ENCODE measurements around the gene EMCN. TPM values are rescaled to one million over a fixed set of nuclear protein-coding genes. Genes with fewer than 3 reads are reported as not detected.

EMCN gene
- total RNA-seq, 1 experiment from 2014 or later, result not detected

- Mint-ChIP-seq H3K27ac (no peak overlapping the region), H3K4me1 (peaks cover 17 to 25% of the 10 kb centered on the region in 2 experiments), H3K9me3 (no peaks in the 10 kb centered on the region), H3K4me3 (no peak overlapping the region), H3K27me3 (ENCODE audit: low read depth) (no peaks in the 10 kb centered on the region), H3K36me3 (ENCODE audit: insufficient read depth in 1 of 3, low read depth in 3 of 3) (peaks cover 0 to 4% (median 0%) of the 10 kb centered on the region in 3 experiments; a peak in 1 of 7 replicates)
- Histone ChIP-seq H2BK12ac (ENCODE audit: insufficient read length, low read depth, low read length) (no peak overlapping the region), H3K4me1 (ENCODE audit: insufficient read depth, low read length) (peaks cover 2% of the 10 kb centered on the region; the same call in 1 of the 2 replicates), H4K20me1 (ENCODE audit: control insufficient read depth, insufficient read depth, insufficient read length) (no peaks in the 10 kb centered on the region), H3K23ac (ENCODE audit: insufficient read length, low read depth, low read length) (no peak overlapping the region), H2BK20ac (ENCODE audit: low read depth, low read length, poor library complexity, severe bottlenecking) (no peak overlapping the region), H3K27ac (ENCODE audit: insufficient read length, low read depth, low read length) (no peak overlapping the region), H2BK120ac (ENCODE audit: low read depth, low read length, poor library complexity, severe bottlenecking) (no peak overlapping the region), H3K4ac (ENCODE audit: low read depth, low read length) (no peak overlapping the region), H3K9ac (ENCODE audit: extremely low read depth, insufficient read length, low read length) (no peak overlapping the region), H4K8ac (replicated peaks; ENCODE audit: insufficient read length, low read depth, low read length) (no peak overlapping the region), H3T11ph (ENCODE audit: low read length) (no peak overlapping the region), H4K5ac (ENCODE audit: insufficient read length, low read depth, low read length) (no peak overlapping the region), H3K4me2 (ENCODE audit: insufficient read depth, insufficient read length, low read length) (no peak overlapping the region), H3K18ac (ENCODE audit: insufficient read length, low read depth, low read length) (no peak overlapping the region), H2AK5ac (ENCODE audit: insufficient read length, low read length) (no peak overlapping the region), H4K91ac (ENCODE audit: insufficient read length, low read depth, low read length) (no peak overlapping the region), H2AFZ (ENCODE audit: low read length) (no peak overlapping the region), H3K79me1 (ENCODE audit: insufficient read depth, low read depth, low read length, poor library complexity, severe bottlenecking) (no peaks in the 10 kb centered on the region), H3K23me2 (ENCODE audit: insufficient read length, low read depth, low read length, poor library complexity, severe bottlenecking) (no peaks in the 10 kb centered on the region), H3K14ac (ENCODE audit: insufficient read depth, low read length) (no peak overlapping the region), H2BK5ac (ENCODE audit: insufficient read length, low read length) (no peak overlapping the region), H3K27me3 (ENCODE audit: insufficient read depth, low read length) (no peaks in the 10 kb centered on the region), H3K56ac (ENCODE audit: insufficient read length, low read depth, low read length) (no peak overlapping the region), H3K9me3 (ENCODE audit: control insufficient read depth, low read depth, low read length) (no peaks in the 10 kb centered on the region), H3K79me2 (ENCODE audit: insufficient read depth, low read length) (no peaks in the 10 kb centered on the region), H2BK15ac (ENCODE audit: low read depth, low read length) (no peak overlapping the region)
- no peak for DNase-seq
- TF ChIP-seq CTCF (conservative IDR thresholded peaks at IDR 0.05), result no peak
- no CpG with 5 or more reads among the region's 1 CpG for whole genome bisulfite sequencing (ENCODE audit: extremely low coverage, insufficient read length, low lambda C conversion rate)
Measured at GRCh38 chr4:100548200-100548560, 30.4 kb upstream of the EMCN start.

Measured in H9 (cell line).